BE2C (cell line): Measurements from ENCODE around the gene MXD1.

ENCODE experiments used
- DNase-seq: peaks from one replicate; pipeline ENCODE4 v3.0.0-alpha.2; 2020
- H3K27me3 ChIP-seq: fragments of 250-450 bp; sonication (Bioruptor Pico); 2 replicates; pipeline ENCODE4 v1.5.1; 2020; ENCODE audit warnings: mild to moderate bottlenecking
- H3K36me3 ChIP-seq: fragments of 250-450 bp; sonication (Bioruptor Pico); 2 replicates; pipeline ENCODE4 v1.5.1; 2020; ENCODE audit warnings: mild to moderate bottlenecking
- H3K4me1 ChIP-seq: fragments of 250-450 bp; sonication (Bioruptor Pico); 2 replicates; pipeline ENCODE4 v1.5.1; 2020
- H3K4me3 ChIP-seq: 2 replicates; pipeline ENCODE4 v1.5.1; 2011; ENCODE audit warnings: low read depth, low read length
- H3K9me3 ChIP-seq: fragments of 250-450 bp; sonication (Bioruptor Pico); 2 replicates; pipeline ENCODE4 v1.5.1; 2020
- CTCF ChIP-seq: IDR thresholded peaks from 2 replicates; pipeline ENCODE4 v1.5.1; 2012; ENCODE audit warnings: mild to moderate bottlenecking, low read depth, low read length

MXD1 gene

GRCh38 chr2:69902213-69902922, 12.5 kb upstream of the MXD1 start:
- DNase-seq: no peak
- no peaks in the 10 kb centered on the region for H3K27me3 ChIP-seq
- no peaks in the 10 kb centered on the region for H3K9me3 ChIP-seq
- no peak overlapping the region for H3K4me3 ChIP-seq
- no peaks in the 10 kb centered on the region for H3K4me1 ChIP-seq
- TF ChIP-seq CTCF: no peak
- H3K36me3 ChIP-seq: no peaks in the 10 kb centered on the region

GRCh38 chr2:69907216-69907615, 7.7 kb upstream of the MXD1 start:
- Histone ChIP-seq H3K9me3 (no peaks in the 10 kb centered on the region), H3K4me1 (no peaks in the 10 kb centered on the region), H3K36me3 (no peaks in the 10 kb centered on the region)

GRCh38 chr2:69911985-69912563, 2.8 kb upstream of the MXD1 start:
- Histone ChIP-seq H3K36me3 (no peaks in the 10 kb centered on the region), H3K4me1 (no peaks in the 10 kb centered on the region), H3K27me3 (no peaks in the 10 kb centered on the region), H3K9me3 (no peaks in the 10 kb centered on the region), H3K4me3 (no peak overlapping the region)
- TF ChIP-seq CTCF: peak; percentile 45
- DNase-seq: no peak

More at GRCh38 chr2:69907216-69907615, 7.7 kb upstream of the MXD1 start:
- DNase-seq: no peak
- Histone ChIP-seq H3K4me3 (no peak overlapping the region), H3K27me3 (no peaks in the 10 kb centered on the region)
- no peak for TF ChIP-seq CTCF

- Histone ChIP-seq H3K36me3 (no peaks in the 10 kb centered on the region), H3K9me3 (no peaks in the 10 kb centered on the region), H3K27me3 (no peaks in the 10 kb centered on the region), H3K4me3 (peak overlapping the region; percentile 66), H3K4me1 (no peaks in the 10 kb centered on the region)
- TF ChIP-seq CTCF: peak; percentile 7; the same call in 1 of the 2 replicates
- peak; percentile 97 for DNase-seq
These were observed 552 bp upstream of the MXD1 start for GRCh38 chr2:69914164-69914949.

- peak overlapping the region; percentile 70 for H3K4me3 ChIP-seq
- H3K27me3 ChIP-seq: no peaks in the 10 kb centered on the region
- H3K4me1 ChIP-seq: no peaks in the 10 kb centered on the region
- no peaks in the 10 kb centered on the region for H3K36me3 ChIP-seq
- DNase-seq: no peak
- no peak for TF ChIP-seq CTCF
- H3K9me3 ChIP-seq: no peaks in the 10 kb centered on the region
These were observed 1.2 kb downstream of the MXD1 start for GRCh38 chr2:69916106-69916505.
